ELF-1 (cell line): ENCODE measurements around the gene CRYM.
"Not testable (repeated sequence)": the region's sequence is repeated elsewhere in the genome, so short reads cannot be mapped to it uniquely, and the experiment has no call there.

Experiments
- DNase-seq: peaks from one replicate; pipeline ENCODE4 v3.0.0-alpha.2; 2016; ENCODE audit warnings: low read depth, low spot score

The CRYM gene

GRCh38 chr16:21248179-21248578 is 29.9 kb downstream of the CRYM start:
- DNase-seq: not testable (repeated sequence)

DNA sequence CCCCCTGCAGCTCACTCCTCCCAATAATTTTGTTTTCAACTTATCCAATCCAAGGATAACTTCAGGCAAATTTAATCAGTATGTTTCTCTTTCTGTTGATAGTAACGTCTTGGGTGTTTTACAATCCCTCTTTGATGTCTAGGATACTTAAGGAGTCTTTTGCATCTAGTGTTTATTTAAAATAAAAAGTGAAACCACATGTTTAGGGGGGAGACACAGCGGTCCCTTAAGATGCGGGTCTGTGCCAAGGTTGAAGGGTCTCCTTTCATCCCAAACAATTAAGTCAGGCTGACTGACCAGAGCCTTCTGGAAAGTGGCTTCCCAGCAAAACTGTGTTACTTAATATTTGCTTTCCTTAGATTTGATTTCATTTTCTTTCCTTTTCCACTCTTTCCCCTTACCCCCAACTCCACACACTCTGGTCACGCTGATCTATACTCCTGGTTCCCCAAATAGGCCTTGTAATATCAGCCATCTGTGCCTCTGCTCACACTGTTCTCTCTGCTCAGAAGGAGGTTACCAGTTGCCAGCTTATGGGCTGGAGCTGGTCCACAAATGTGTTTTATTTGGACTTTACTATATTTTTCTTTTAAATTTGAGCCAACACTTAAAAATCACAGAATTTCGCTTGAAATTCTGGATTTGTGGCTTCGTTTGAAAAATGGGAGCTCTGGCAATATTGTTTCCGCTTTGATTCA is 33.4 kb downstream of the CRYM start:
- DNase-seq: no peak

- no peak for DNase-seq
Observed at GRCh38 chr16:21242756-21243155, 35.3 kb downstream of the CRYM start.

DNA sequence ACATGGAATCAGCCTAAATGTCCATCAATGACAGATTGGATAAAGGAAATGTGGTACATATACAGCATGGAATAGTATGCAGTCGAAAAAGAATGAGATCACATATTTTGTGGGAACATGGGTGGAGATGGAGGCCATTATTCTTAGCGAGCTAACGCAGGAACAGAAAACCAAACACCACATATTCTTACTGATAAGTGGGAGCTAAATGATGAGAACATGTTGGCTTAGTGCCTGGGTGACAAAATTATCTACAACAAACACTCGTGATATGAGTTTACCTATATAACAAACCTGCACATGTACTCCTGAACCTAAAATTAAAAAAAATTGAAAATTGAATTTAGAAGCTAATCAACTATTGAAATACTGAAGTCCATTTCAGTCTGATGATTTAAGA is 38.4 kb downstream of the CRYM start:
- no peak for DNase-seq

DNA sequence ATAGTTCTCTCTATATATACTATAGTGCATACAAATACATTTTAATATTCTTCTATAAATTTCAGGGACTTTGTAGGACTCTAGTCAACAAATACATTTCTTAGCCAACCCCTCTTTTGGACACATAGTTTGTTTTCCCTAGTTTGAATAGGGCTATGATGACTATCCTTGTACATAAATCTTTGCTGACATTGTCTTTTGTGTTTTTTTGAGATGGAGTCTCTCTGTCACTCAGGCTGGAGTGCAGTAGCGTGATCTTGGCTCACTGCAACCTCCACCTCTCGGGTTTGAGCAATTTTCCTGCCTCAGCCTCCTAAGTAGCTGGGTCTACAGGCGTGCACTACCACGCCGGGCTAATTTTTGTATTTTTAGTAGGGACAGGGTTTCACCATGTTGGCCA is 41.3 kb downstream of the CRYM start:
- no peak for DNase-seq

GRCh38 chr16:21235199-21235585 is 42.9 kb downstream of the CRYM start:
- no peak for DNase-seq

GRCh38 chr16:21233521-21234150 is 44.5 kb downstream of the CRYM start, which contains the start of gene ANKS4B:
TSS of gene ANKS4B (plus strand) at chr16:21233699. CDS start at chr16:21233738, 39 bp downstream.
- no peak for DNase-seq

DNA sequence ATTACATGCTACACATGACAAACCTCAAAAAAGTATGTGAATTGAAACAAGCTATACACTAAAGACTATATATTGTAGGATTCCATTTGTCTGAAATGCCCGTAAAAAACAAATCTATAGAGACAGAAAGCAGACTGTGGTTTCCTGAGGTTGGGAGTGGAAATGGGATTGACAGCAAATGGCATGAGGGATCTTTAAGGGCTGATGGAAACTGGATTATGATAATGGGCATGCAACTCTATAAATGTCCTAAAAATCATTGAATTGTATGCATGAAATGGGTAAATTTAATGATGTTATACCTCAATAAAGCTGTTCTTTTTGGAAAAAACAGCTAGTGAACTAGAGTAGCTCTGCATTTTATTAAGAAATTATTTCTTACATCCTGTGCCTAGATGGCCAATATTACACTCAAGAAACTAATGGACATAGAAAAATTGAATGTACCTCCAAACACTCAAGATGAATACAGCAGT is 45.0 kb downstream of the CRYM start:
- no peak for DNase-seq

- DNase-seq: no peak
Observed at GRCh38 chr16:21228361-21228872, 49.7 kb downstream of the CRYM start.

DNA sequence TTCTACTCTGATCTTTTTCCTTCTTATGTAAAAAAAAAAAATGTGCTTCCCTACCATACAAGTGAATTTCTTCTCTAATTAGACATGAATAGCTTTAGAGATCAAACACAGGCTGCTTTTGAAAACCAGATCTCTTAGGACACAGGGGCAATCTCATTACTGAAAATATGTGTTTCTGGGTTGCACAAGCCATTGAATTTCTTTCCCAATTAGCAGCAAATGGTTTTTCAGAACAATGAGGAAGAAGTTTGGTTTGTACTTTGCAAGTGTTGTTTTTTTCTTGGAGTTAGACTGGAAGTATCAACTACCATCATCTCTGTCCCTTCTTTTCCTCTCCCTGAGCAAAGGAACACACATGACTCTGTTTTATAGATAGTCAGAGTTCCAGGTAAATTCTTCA is 50.2 kb downstream of the CRYM start:
- no peak for DNase-seq

DNA sequence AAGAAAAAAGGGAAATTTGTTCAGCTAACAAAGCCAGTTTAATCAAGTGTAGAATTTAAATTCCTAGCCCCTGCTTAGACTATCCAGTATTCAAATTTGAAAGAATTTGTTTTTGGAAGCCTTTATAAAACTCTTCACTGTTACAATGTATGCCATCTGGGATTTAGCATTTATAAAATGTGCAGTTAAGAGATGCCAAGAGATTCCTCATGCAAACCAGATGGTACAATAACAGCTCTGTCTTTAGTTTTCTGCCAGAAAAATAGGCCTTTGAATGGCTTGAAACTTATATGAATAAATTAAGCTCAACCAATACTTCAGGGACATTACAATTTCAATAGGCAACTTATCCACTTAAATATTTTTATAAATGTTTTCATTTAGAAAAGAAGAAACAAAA is 51.3 kb downstream of the CRYM start:
- no peak for DNase-seq

- DNase-seq: no peak
Observed at GRCh38 chr16:21224800-21225199, 53.3 kb downstream of the CRYM start.

- DNase-seq: peak; percentile 7
Observed at GRCh38 chr16:21223787-21224186, 54.3 kb downstream of the CRYM start.

DNA sequence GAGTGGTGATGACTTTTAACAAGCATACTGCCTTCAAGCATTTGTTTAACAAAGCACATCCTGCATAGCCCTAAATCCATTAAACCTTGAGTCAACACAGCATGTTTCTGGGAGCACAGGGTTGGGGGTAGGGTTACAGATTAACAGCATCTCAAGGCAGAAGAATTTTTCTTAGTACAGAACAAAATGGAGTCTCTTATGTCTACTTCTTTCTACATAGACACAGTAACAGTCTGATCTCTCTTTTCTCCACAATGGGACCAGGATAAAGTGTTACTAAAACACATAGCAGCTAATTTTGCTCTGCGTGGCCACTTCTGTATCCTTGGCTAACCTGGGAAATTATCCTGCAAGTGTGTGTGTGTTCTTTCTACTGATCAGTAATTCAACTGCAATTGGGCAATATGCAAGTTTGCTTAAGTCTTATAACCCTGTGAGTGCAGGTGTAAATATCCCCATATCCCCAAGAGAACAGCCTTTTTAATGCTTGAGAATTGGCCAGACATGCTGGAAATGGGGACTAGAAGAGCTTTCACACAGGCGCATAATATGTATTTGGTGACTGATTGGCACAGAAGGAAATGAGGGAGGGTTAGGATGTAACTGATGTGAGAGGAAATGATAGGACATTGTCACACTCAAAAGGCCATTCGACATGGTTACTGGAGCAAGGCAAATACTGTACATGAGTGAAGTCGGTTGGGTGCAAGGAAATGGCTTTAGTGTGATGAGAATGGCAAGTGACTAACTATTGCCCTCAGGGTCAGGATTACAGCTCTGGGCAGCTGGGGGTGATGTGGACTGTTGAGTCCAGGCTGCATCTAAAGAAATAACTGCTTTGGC is 55.4 kb downstream of the CRYM start:
- peak; percentile 51 for DNase-seq

GRCh38 chr16:21219551-21219950 is 58.5 kb downstream of the CRYM start:
- DNase-seq: no peak

GRCh38 chr16:21218153-21218552 is 59.9 kb downstream of the CRYM start:
- no peak for DNase-seq

DNA sequence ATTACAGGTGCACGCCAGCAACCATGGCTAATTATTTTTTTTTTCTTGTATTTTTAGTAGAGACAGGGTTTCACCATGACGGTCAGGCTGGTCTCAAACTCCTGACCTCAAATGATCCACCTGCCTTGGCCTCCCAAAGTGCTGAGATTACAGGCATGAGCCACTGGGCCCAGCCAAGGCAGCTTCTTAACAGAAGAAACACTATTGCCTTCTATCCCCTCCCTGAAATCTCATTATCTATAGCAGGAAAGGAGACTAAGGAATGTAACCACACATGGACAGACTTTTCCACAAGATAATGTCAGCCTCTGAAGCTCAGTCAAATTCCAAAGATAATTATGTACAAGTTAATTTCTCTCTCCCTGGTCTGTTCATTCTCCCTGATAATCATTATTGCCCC is 61.0 kb downstream of the CRYM start:
- DNase-seq: no peak

- DNase-seq: no peak
Observed at GRCh38 chr16:21214086-21214485, 64.0 kb downstream of the CRYM start.

DNA sequence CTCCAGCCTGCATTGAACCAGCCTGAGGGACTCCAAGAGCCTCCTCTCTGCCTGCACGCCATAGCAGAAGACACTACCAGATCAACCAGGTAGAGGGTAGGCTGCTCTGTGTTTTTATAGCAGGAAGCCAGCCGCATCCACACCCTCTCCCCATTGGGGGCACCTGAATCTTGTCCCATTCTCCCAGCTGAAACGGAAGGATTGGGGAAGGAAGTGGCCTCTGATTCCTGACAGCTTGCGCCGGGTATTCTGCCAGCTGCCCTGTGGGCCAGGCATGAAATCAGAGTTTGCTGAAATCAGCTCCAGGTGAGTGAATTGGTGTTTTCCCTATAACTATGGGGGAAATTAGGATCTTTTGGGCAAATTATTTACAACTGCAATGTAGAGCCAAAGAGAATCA is 66.6 kb downstream of the CRYM start, which contains the start of gene ZP2:
ZP2 (minus strand) TSS at position 89 of the 400 bp plus-strand sequence; CDS start at position 62, 27 bp downstream.
- DNase-seq: no peak
